Pulmonary artery endothelial cell (primary cell): ENCODE measurements around the gene TBC1D7. TPM values are rescaled to one million over a fixed set of nuclear protein-coding genes. Genes with fewer than 3 reads are reported as not detected.
A peak's percentile ranks its signal among the peaks of the same experiment; 100 is the strongest.

Experiments
- DNase-seq: peaks from one replicate; pipeline ENCODE4 v3.0.0-alpha.2; 2011; ENCODE audit warnings: low read depth, low spot score
- total RNA-seq: library from RNA; depleted of rRNA; stranded (reverse); fragments of >200 nt; gene quantifications from 2 replicates; pipeline ENCODE4 v1.2.3, GENCODE V29; 2014

Gene TBC1D7
- total RNA-seq, 1 donor from 2014 or later, result 21.9 TPM

DNA sequence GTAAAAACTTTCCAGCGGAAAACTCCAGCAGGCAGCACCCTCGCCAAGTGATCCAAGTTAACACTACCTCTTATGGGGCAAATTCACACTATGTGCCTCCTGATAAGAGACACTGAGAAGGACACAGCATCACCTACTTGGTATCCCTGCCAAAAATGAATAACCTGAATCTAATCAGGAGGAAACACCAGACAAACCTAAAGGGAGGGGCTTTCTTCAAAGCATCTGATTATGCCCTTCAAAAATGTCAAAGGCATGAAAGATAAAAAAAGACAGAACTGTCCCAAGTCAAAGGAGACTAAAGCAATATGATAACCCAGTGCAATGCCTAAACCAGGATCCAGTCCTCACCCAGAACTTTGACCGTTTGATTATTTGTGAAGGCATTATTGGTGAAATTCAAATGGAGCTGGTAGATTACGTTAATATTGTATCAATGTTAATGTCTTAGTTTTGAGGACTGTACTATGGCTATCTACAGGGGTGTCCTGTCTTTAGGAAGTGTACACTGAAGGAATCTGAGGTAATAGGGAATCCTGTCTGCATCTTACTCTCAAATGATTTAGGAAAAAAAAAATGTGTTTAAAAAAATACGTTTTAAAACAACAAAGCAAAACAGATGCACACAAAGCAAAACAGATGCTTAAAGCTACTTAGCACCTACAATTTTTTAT lies 8.3 kb downstream of the TBC1D7 start:
- no peak for DNase-seq

DNA sequence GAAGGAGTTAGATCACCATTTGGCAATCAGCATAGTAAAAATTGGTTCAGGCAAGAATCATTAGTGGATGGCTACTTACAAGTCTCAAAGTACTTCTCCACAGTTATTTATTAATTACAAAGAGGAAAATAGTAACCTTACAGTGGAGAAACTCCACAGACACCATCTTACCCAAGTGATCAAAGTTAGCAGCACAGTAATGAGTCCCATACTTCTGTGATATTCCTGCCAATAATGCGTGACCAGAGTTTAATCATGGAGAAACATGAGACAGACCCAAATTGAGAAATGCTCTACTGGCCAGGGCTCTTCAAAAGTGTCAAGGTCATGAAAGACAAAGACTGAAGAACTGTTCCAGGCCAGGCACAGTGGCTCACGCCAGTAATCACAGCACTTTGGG lies 9.5 kb downstream of the TBC1D7 start:
- DNase-seq, result no peak

DNA sequence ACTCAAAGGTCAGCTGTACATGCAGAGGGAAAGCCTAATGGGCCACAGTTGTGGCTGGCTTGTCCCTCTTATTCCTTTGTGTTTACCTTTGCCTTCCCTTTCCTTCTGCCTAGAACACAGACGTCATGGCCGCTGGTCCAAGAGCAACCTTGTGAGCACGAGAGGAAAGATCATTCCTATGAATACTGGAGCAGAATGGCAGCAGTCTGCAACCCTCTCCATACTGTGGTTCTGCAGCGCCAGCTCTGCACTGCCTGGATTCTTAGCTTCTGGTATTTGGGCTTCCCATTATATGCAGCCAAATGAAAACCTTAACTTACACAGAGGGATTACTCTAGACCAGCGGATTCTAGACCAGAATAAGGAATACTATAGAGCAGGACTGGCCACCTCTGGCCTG lies 12.4 kb downstream of the TBC1D7 start:
- no peak for DNase-seq

GRCh38 chr6:13314806-13315205 lies 13.5 kb downstream of the TBC1D7 start:
- DNase-seq, result no peak

DNA sequence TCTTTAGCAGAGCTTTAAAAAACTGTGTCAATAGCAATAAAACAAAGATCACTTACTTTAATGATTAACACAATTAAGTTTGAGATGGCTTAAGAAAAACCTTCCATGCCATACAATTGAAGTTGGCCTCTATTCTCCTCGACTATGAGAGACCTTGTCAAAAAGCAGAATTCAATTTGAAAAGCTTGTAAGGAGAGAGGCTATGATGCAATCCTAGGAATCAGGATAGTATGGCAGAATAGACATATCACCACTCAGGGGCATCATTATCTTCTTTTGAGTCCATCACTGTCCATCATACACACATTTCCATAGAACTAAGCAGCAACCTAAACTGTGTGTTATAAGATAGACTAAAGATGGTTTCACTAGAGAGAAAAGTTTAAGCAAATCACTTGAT lies 17.2 kb downstream of the TBC1D7 start:
- DNase-seq, result no peak

- DNase-seq, result no peak
Observed at GRCh38 chr6:13308332-13308731, 20.0 kb downstream of the TBC1D7 start.

- DNase-seq, result peak; percentile 68
Observed at GRCh38 chr6:13307508-13307995, 20.8 kb downstream of the TBC1D7 start.

- no peak for DNase-seq
Observed at GRCh38 chr6:13305791-13306190, 22.5 kb downstream of the TBC1D7 start.

- DNase-seq, result no peak
Observed at GRCh38 chr6:13305288-13305687, 23.0 kb downstream of the TBC1D7 start.

DNA sequence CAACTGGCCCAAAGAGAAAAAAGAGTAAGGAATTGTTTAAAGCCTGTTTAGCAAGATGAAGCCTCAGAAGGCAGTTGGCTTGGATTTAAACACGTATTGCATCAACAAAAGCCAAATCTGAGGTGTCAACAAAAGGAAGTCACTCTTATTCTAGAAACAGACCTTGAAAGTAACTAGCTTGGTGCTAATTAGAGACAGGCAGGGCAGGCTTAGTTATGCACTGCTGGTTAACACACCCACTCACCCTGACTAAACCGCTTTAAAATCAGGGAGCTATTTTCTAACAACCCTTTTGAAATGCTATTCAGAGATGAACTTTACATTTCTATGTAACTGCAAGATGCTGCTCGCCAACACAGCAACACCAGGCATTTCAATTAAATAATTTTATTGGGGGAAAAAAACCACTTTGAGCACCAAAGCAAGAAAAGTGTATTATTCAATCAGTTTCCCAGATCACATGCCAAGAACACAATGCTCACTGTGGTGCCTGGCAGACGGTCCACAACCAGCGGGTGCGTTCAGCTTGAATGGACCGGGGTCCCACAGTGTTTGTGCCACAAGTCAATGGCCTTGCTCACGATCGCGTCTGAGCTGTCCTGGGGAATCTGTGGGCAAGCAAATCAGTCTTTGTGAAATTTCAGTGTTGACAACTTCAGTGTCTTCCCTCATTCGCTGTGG lies 23.6 kb downstream of the TBC1D7 start:
- DNase-seq, result no peak

DNA sequence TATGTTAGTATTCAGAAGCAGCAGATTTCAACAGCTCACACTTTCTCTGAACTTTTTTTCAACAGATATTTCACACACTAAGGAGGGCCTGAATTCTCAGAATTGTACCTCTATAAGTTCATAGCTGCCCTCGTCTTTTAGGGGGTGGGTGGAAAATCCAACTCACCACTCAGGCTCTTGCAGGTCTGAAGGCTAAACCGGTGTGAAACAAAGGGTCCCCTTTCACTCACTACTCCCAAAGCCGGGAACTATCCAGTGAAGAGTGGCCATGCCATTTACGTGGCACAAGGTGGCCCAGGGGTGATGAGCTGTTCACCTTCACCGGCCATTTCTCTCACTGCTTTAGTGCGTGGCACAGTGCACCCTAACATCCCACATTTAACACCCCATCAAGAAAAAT lies 24.2 kb downstream of the TBC1D7 start:
- no peak for DNase-seq

- peak; percentile 45 for DNase-seq
Observed at GRCh38 chr6:13303668-13304017, 24.7 kb downstream of the TBC1D7 start.

DNA sequence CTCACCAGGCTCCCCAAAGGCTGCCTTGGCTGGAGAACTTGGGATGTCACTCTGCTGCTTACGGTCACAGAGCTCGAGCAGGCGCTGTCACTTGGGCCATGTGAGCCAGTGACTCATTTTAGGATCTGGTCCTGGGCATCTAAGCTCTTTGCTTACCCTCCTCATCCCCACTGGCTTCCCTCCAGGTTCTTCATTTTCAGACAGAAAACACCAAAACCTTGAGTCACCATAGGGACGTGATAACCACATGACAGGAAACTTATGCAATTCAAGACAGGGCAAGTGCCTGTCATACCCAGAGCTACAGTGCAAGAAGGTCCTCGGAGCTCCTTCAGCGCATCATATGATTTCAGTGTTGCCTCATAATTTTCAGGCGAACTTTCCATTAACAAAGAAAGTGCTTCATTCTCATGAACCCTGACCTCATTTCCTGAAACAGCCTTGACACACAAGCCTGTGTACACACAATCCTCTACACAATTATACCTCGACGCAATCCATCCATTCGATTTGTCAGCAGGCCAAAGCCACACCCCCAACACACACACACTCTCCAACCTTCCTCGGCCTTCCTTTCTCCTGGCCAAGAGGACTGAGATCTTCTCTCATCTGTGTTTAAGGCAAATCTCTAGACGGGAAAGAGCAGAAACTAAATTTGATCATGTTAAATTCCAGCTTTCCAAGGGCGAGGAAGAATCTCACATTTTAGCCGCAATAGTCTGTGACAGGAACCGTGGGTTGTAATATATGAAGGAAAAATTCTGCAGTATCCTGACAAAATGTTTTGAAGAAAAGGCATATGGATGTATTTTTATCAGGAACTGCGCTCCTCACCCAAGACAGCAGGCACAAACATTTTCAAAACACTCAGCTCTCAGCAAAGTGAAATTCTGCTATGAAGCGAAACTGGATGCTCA lies 25.3 kb downstream of the TBC1D7 start:
- peak; percentile 92 for DNase-seq

- DNase-seq, result no peak
Observed at GRCh38 chr6:13302291-13302690, 26.0 kb downstream of the TBC1D7 start.

DNA sequence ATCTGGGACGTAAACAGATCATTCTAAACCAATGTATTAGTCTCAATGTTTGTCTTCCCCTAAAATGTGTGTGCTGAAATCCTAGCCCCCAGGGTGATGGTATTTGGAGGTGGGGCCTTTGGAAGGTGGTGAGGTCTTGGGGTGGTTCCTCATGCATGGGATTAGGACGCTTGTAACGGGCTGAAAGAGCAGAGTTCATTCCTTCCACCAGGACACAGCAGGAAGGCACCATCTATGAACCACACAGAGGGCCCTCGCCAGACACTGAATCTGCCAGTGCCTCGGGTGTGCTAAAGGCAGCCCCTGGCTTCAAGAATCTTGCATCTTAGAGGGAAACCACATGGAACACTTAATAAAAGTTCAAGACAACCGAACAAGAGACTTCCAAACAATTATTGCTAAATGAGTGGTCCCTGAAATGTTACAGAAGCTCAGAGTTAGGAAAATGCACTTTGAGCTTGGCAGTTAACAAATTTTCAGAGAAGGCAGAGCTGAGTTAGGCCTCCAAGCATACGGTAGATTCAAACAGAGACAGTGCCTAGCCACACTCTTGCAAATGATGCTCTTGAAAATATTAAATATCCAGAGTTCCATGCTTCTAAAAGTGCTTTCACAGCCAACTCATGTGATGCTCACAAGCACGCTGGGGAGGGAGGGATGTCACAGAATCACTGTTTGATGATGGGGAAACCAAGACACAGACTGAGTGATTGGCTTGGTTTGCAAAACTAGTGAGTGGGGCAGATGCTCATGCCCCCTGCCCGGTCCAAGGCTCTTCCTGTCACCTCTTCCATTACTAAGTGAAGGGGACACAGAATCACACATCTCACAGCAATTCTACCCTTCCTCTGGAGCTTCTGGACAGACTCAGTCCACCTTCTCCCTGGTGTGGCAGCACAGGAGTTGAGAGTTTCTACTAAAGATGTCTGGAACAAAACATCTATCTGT lies 27.4 kb downstream of the TBC1D7 start:
- no peak for DNase-seq

- DNase-seq, result no peak
Observed at GRCh38 chr6:13299918-13300317, 28.4 kb downstream of the TBC1D7 start.

- DNase-seq, result no peak
Observed at GRCh38 chr6:13299403-13299821, 28.9 kb downstream of the TBC1D7 start.

- no peak for DNase-seq
Observed at GRCh38 chr6:13298446-13298845, 29.9 kb downstream of the TBC1D7 start.

DNA sequence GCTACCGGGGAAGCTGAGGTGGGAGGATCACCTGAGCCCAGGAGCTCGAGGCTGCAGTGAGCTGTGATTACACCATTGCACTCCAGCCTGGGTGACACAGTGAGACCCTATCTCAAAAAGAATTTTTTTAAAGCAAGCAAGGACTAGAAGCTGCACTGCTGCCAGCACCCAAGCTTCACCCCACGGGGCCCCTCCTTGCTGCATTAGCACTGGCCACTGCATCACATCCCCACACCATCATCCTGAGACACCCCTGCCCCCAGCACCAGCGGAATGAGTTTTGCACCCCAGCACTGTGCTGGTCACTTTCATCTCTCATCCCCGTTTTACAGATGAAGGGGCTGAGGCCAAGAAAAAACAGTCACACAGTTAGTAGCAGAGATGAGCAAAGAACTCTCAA lies 30.9 kb downstream of the TBC1D7 start:
- DNase-seq, result no peak

DNA sequence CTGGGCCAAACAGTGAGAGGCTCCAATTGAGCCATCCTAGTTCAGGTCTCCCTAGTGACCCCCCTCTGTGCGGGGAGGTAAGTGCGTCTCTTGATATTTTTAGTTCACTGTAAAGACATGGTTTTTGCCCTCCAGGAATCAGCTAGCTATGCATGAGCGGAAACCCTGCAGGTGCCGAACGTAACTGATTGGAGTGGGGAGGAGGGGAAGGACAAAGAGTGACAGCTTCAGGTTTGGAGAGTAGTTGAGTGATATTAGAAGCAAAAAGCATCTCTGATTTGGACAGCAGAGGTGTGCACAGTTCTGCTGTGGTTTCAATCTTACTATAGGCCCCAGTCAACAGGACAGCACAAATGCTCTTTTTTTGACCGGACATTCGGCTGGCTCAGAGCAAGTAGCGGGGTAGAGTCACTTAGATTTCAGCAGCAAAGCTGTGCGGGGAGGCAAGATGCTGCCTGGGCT lies 31.8 kb downstream of the TBC1D7 start:
- DNase-seq, result no peak

- no peak for DNase-seq
Observed at GRCh38 chr6:13295576-13295975, 32.8 kb downstream of the TBC1D7 start.
